Measurements from ENCODE around the gene SLC37A3. TPM values are rescaled to one million over a fixed set of nuclear protein-coding genes. Genes with fewer than 3 reads are reported as not detected.

SLC37A3 gene
- total and polyA plus RNA-seq, 2 of the 13 experiments (the other 11 are each of a cell fraction or from before 2014, with no cell fraction given) = 21.3 to 27.9 TPM

- Histone ChIP-seq H3K36me3 (replicated peaks in 1 of 2; ENCODE audit: control insufficient read depth in 1 of 2, insufficient read depth in 2 of 2, low read length in 2 of 2) (no peaks in the 10 kb centered on the region), H3K4me2 (ENCODE audit: low read depth, low read length) (no peak overlapping the region), H3K4me1 (ENCODE audit: insufficient read depth, low read length) (no peaks in the 10 kb centered on the region), H3K27me3 (ENCODE audit: control insufficient read depth in 1 of 2, insufficient read depth in 2 of 2, low read length in 2 of 2) (no peaks in the 10 kb centered on the region; a peak in 1 of 5 replicates), H3K4me3 (replicated peaks in 1 of 3; ENCODE audit: insufficient read depth in 1 of 3, low read depth in 2 of 3, low read length in 3 of 3) (no peak overlapping the region), H2AFZ (ENCODE audit: low read length) (no peak overlapping the region), H3K27ac (ENCODE audit: extremely low read length, insufficient read depth, low read length) (no peak overlapping the region), H3K79me2 (ENCODE audit: insufficient read depth, low read length) (no peaks in the 10 kb centered on the region), H4K20me1 (ENCODE audit: insufficient read depth, low read length) (no peaks in the 10 kb centered on the region), H3K9ac (ENCODE audit: insufficient read depth, low read depth, low read length) (no peak overlapping the region), H3K9me3 (ENCODE audit: low read length) (no peaks in the 10 kb centered on the region)
- FAIRE-seq (no peak), ATAC-seq (no peak), DNase-seq (ENCODE audit: low spot score) (no peak)
- BruUV-seq (replicated peaks) = no TSS peak
- in situ Hi-C loops (cut with HindIII; ENCODE audit: extremely low pct_ligation_motif_present, low pct_unique_long_range_greater_than_20kb) (no loop called here), intact Hi-C loops (cut with micrococcal nuclease; ENCODE audit: unreplicated experiment) (no loop called here)
- 67% methylated on average over 4 of the region's 8 CpGs for WGBS (ENCODE audit: low lambda C conversion rate)
- POLR2A ChIA-PET = no interaction called here
- CTCF ChIA-PET (ENCODE audit: low intra/inter-chr PET ratio, low total read pairs) = no interaction called here
- no peak for TF ChIP-seq ZNF672 (CRISPR knock-in tag; IDR thresholded peaks at IDR 0.05)
- no peak for TF ChIP-seq SRY (CRISPR knock-in tag; IDR thresholded peaks at IDR 0.05)
- TF ChIP-seq DRAP1 (CRISPR knock-in tag; IDR thresholded peaks at IDR 0.05) = no peak
- TF ChIP-seq ZNF10 (CRISPR knock-in tag; IDR thresholded peaks at IDR 0.05; ENCODE audit: borderline replicate concordance, low read depth) = no peak
- TF ChIP-seq ZNF441 (CRISPR knock-in tag; IDR thresholded peaks at IDR 0.05; ENCODE audit: borderline replicate concordance) = no peak
- no peak for TF ChIP-seq GPN1 (CRISPR knock-in tag; IDR thresholded peaks at IDR 0.05; ENCODE audit: borderline replicate concordance)
- no peak for TF ChIP-seq HNF4A (CRISPR knock-in tag; IDR thresholded peaks at IDR 0.05)
- no peak for TF ChIP-seq SIN3B (IDR thresholded peaks at IDR 0.05; ENCODE audit: low read length)
Observed at GRCh38 chr7:140417456-140418155, 19.3 kb upstream of the SLC37A3 start.

- BruUV-seq (replicated peaks) = no TSS peak
- Histone ChIP-seq H3K9me3 (ENCODE audit: low read length) (no peaks in the 10 kb centered on the region), H3K27ac (ENCODE audit: extremely low read length, insufficient read depth, low read length) (no peak overlapping the region), H4K20me1 (ENCODE audit: insufficient read depth, low read length) (no peaks in the 10 kb centered on the region), H3K4me3 (replicated peaks in 1 of 3; ENCODE audit: insufficient read depth in 1 of 3, low read depth in 2 of 3, low read length in 3 of 3) (no peak overlapping the region), H3K36me3 (replicated peaks in 1 of 2; ENCODE audit: control insufficient read depth in 1 of 2, insufficient read depth in 2 of 2, low read length in 2 of 2) (no peaks in the 10 kb centered on the region), H3K27me3 (ENCODE audit: control insufficient read depth in 1 of 2, insufficient read depth in 2 of 2, low read length in 2 of 2) (no peaks in the 10 kb centered on the region; a peak in 1 of 5 replicates), H3K79me2 (ENCODE audit: insufficient read depth, low read length) (no peaks in the 10 kb centered on the region), H3K4me1 (ENCODE audit: insufficient read depth, low read length) (no peaks in the 10 kb centered on the region), H3K9ac (ENCODE audit: insufficient read depth, low read depth, low read length) (no peak overlapping the region), H2AFZ (ENCODE audit: low read length) (no peak overlapping the region), H3K4me2 (ENCODE audit: low read depth, low read length) (no peak overlapping the region)
- 34% methylated on average over 5 of the region's 8 CpGs for WGBS (ENCODE audit: low lambda C conversion rate)
- POLR2A ChIA-PET = no interaction called here
- CTCF ChIA-PET (ENCODE audit: low intra/inter-chr PET ratio, low total read pairs) = no interaction called here
- in situ Hi-C loops (cut with HindIII; ENCODE audit: extremely low pct_ligation_motif_present, low pct_unique_long_range_greater_than_20kb) = no loop called here
- no peak for FAIRE-seq
- no peak for DNase-seq (ENCODE audit: low spot score)
- peak; percentile 62 for ATAC-seq
- intact Hi-C loops (cut with micrococcal nuclease; ENCODE audit: unreplicated experiment) = no loop called here
- no peak for TF ChIP-seq ZNF33B (CRISPR knock-in tag; IDR thresholded peaks at IDR 0.05)
- no peak for TF ChIP-seq POLR2AphosphoS5 (IDR thresholded peaks at IDR 0.05; ENCODE audit: low read depth, low read length)
- no peak for TF ChIP-seq MTF2 (CRISPR knock-in tag; IDR thresholded peaks at IDR 0.05; ENCODE audit: borderline replicate concordance)
- no peak for TF ChIP-seq ZNF687 (CRISPR knock-in tag; IDR thresholded peaks at IDR 0.05)
- no peak for TF ChIP-seq MLLT10 (CRISPR knock-in tag; IDR thresholded peaks at IDR 0.05)
- no peak for TF ChIP-seq ZFP1 (CRISPR knock-in tag; IDR thresholded peaks at IDR 0.05)
- TF ChIP-seq ZSCAN9 (CRISPR knock-in tag; IDR thresholded peaks at IDR 0.05; ENCODE audit: borderline replicate concordance) = no peak
- no peak for TF ChIP-seq SP2 (CRISPR knock-in tag; IDR thresholded peaks at IDR 0.05)
- TF ChIP-seq TAF15 (IDR thresholded peaks at IDR 0.05; ENCODE audit: low read depth, low read length, poor library complexity, severe bottlenecking) = no peak
Observed at GRCh38 chr7:140416560-140416959, 18.2 kb upstream of the SLC37A3 start.

Measured in HepG2 (cell line).